T-helper 1 cell treated with Interleukin-12 subunit alpha and Interleukin-12 subunit beta and Interleukin-4 antibody, amounts not matched to agents 30 ng/mL and 1 ng/mL, for 36 hours (primary cell): ENCODE results near the gene RCOR2. TPM values are rescaled to one million over a fixed set of nuclear protein-coding genes. Genes with fewer than 3 reads are reported as not detected.
"Not testable (repeated sequence)": the region's sequence is repeated elsewhere in the genome, so short reads cannot be mapped to it uniquely, and the experiment has no call there.

ENCODE experiments used
- intact Hi-C: fragments of 100-400 bp; cut with micrococcal nuclease; formaldehyde crosslinking; loops from one replicate; pipeline ENCODE4 v1.15.1; 2024
- total RNA-seq: library from RNA; stranded (reverse); gene quantifications from 2 replicates; pipeline ENCODE4 v1.2.3, GENCODE V29; 2022

Gene RCOR2
- total RNA-seq = 0.17 TPM in 1 of 2 replicates, not detected in the other

DNA sequence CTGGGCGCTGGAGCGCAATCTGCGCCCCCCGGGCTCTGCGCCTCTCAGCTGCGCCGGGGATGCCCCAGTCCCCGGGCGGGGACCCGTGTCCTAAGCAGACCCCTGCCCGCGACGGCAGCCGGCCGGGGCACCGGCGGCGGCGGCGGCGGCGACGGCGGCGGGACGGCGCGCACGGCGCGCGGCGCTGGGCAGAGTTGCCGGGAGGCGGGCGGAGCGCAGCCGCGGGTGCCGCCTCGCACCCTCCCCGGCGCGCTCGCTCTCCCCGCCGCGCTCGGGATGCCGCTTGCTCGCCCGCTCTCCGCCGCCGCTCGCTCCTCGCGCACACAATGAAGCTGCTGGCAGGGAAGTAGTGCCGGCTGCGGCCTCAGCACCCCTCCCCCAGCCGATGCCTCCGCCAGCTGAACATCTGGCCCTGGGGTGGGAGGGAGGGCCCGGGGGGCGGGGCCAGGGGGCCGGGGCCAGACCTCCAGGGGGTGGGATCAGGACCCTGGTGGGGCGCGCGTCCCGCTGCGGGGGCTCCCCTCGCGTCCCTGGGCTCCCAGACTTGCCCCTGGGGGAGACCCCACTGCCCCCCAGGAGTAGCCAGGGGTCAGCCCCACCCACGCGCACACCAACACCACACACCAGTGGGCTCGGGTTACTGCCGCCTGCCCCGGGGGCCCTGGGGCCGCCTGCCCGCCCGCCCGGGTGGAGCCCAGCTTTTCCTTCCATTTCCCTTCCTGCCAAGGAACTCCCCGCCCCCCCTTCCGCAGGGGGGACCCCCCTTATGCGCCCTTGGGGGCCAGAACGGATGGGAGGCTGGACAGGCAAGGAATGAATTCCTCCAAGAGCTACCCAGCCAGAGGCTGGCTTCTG lies at the start of gene RCOR2:
TSS of gene RCOR2 (minus strand) at position 328 of the 855 bp plus-strand sequence. CDS start 708 bp downstream, outside the sequence.
- intact Hi-C loops = loop anchor here (1.0 kb wide), 1 partner anchor 80 kb away; no protein-coding TSS in a partner anchor

DNA sequence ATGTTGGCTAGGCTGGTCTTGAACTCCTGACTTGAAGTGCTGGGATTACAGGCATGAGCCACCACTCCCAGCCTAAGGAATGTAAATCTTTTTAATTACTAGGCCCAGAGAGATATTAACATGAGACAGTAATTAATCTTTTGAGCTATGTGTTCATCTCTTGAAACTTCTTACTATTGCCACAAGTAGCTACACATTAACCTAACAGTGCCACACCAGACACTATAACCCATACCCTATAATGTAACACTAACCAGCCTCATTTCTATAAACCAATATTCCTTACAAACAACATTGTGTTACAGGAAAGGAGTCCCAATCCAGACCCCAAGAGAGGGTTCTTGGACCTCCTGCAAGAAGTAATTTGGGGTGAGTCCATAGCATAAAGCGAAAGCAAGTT lies 49.5 kb upstream of the RCOR2 start:
- intact Hi-C loops = no loop called here

DNA sequence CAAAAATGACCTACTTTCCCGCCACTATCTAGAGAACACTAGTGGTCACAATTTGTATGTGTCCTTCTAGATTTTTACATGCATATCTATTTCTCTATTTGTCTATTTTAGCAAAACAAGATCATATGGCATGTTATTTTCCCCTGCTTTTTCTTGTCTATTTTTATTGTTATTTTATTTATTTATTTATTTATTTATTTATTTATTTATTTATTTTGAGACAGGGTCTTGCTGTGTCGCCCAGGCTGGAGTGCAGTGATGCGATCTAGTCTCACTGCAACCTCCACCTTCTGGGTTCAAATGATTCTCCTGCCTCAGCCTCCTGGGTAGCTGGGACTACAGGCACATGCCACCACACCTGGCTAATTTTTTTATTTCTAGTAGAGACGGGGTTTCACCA lies 46.9 kb upstream of the RCOR2 start:
- intact Hi-C loops = not testable (repeated sequence)

DNA sequence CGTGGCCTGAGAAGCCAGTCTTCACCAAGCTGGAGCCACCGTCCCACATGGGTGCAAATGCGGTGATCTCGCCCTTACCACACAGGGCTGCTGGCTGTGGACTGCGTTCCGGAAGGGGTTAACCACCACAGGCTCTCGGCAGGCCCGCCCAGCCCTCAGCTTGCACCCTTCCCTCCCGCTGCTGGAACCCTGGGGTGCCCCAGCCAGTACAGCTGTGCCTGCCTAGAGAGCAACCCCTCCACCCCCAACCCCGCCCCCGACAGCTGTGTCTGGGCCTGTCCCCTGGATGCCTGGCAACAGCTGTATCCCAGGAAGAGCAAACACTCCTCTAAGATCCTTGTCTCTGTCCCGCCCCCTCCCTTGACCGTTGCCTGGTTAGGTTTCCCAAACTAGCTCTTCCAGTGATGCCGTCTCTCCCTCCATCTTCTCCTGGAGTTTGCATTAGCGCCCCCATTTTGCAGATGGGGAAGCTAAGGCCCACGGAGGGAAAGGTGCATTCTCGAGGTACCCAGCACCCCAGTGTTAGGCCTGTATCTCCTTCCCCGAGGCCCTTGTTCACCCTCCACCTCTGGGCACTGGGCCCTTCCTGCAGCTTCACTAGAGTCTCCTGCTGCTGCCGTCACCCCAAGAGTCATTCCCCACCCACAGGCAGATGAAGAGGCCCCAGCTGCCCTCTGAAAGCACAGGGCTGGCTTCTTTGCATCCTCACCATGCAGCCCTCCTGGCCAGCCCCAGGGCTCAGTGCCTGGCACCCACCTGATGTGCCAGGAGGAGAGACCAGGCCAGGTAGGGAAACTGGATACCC lies 44.8 kb upstream of the RCOR2 start:
- intact Hi-C loops = no loop called here

DNA sequence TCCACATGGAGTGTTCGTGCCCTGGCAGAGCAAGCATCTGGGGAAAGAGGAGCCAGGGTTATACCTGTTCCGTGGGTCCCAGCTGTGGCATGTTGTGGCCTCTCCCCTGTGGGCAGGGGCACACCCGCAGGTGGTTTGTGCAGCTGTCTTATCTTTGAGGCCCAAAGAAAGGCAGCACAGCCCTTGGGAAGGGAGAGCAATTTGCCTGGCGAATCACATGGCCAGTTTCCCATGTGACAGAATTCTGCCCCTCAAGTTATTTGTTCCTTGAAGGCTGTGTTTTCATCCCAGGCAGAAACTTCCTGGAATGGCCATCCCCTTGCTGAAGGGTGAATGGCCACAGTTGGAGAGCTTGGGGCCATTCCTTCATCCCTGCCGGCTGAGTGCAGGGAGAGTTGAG lies 41.0 kb upstream of the RCOR2 start:
- intact Hi-C loops = no loop called here

DNA sequence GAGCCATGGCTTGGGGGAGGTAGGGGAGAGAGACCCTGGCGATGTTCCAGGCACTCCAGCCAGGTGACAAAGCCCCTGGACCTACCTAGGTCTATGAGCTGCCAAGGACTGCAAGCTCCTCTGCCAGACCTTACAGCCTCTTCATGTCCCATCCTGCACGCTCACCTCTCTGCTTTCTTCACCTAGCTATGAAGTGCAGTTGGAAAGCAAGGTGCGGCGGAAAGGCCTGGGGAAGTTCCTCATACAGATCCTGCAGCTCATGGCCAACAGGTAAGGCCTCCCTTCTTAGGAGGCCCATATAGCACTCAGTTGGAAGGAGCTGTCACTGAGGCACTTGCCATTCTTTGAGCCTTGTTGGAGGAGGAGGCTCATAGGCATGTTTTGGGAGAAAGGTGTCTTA lies 35.6 kb upstream of the RCOR2 start:
- intact Hi-C loops = no loop called here

DNA sequence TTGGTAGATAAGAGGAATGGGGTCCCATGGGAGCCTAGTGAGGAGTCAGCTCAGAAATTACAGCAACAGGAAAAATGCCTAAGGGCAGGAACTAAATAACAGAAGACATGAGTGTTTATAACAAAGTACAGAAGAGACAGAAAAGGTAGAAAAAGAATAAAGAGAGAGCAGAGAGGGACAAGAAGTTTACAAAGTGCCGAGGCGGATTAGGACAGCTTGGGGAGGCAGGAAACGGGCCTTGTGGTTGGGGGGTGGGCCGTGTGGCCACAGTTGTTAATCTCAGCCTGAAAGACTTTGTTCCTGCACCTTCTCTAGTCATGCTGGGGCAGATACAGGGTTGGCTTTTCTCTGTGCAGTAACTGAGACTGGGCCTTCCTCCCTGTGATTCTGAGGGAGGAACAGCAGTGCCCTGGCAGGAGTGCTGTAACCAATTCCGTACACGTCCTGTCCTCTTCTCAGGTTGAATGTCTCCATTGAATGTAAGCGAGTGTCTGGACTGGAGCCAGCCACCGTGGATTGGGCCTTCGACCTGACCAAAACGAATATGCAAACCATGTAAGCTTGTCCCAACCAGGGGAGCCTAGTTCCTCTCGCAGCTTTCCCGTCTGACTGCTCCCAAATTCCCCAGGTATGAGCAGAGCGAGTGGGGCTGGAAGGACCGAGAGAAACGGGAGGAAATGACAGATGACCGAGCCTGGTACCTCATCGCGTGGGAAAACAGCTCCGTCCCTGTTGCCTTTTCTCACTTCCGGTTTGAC lies 35.0 kb upstream of the RCOR2 start:
- intact Hi-C loops = no loop called here

DNA sequence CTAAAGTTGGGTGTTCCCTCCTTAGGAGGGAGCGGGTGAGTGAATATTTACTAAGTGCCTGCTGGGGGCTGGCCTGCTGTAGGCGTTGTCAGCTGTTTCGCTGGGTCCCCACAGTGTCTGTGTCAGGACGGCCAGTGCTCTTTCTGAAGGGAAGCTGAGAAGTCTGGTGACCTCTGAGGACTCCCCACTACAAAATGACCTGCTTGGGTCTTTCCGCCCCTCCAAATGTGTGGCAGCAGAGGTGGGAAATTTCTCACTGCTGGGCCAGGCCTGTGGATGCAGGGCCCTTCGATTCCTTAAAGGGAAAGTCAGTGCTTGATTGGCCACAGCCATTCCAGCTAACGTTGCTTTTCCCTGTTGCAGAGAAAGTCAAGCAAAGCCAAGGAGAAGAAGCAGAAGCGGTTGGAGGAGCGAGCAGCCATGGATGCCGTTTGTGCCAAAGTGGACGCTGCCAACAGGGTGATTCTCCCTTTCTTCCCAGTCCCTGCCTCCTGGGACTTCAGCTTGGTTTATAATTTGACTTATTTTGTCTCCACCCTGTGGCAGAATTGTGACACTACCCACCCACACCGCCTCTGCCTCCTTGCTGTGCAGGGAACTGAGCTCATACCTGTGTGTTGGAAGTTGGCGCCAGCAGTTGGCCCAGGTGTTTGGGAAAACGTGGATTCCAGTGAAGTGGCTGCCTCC lies 28.7 kb upstream of the RCOR2 start:
- intact Hi-C loops = loop anchor here (1.0 to 2.0 kb wide), 2 partner anchors 108 to 179 kb away; no protein-coding TSS in a partner anchor

DNA sequence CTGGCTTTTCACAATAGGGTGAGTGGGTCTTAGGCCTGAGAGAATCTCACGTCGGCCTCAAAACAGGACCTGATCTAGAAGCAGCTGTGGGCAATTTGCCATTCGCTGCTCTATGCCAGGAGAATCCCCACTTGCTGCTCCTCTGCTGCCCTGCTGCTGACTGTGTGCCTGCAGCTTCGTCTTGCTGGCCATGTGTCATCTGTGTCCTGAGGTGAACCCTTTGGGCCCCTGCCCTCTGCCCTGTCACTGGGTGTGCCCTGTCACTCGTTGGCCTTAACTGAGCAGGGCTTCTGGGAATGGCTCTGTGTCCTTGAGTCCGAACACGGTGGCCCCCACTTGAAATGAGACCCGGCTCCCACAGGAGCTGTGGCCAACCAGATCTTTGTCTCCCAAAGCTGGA lies 28.0 kb upstream of the RCOR2 start:
- intact Hi-C loops = loop anchor here (1.0 to 2.0 kb wide), 2 partner anchors 108 to 178 kb away; no protein-coding TSS in a partner anchor

DNA sequence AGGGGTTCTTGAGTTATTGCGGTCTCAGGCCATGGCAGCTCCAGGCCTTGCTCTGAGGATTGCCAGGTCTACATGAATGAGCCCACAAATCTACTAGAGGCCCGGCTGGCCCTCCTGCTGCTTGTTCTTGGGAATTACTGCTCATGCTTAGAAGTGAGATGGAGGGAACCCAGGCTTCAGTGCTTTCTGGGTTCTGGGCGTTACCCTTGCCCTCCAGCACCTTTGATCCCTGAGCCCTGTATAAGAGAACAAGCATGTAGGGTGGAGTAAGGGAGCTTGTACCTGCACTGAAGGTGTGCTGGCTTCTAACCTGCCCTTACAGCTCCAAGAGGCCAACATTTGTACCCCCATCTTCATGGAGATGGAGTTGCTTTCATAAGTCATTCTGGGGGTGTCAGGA lies 25.8 kb upstream of the RCOR2 start:
- intact Hi-C loops = no loop called here

DNA sequence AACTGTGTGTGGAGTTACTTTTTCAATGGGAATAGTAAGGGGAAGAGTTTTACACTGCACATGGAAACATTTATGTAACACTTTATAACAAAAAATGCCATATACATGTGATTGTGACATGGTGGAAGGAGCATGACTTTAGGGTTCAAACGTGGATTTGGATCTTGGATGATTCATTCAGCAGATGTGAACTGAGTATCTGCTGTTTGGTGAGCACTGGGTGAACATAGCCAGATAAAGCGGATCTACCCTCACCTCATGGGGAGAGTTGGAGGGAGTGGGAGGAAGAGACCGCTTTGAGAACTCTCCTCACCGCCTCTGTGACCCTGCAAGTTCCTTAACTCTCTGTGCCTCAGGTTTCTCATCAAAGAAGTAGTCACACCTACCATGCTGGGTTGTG lies 24.9 kb upstream of the RCOR2 start:
- intact Hi-C loops = no loop called here

DNA sequence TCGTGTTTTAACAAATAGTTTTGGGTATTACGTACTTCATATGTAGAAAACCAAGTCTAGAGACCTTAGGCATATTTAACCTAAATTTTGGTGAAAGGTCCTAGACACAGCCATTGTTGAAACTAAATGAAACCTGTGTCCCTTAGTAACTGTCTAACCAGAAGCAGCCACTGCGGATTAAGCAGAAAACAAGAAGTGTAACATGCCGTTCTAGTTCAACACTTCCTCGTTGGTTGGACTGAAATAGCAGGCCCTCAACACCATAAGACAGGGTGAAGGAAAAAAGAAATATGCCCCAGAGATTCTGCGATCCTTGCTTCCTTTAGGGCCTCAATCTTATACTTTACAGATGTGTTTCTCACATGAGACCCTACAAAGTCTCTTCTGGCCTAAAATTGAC lies 23.8 kb upstream of the RCOR2 start:
- intact Hi-C loops = no loop called here

DNA sequence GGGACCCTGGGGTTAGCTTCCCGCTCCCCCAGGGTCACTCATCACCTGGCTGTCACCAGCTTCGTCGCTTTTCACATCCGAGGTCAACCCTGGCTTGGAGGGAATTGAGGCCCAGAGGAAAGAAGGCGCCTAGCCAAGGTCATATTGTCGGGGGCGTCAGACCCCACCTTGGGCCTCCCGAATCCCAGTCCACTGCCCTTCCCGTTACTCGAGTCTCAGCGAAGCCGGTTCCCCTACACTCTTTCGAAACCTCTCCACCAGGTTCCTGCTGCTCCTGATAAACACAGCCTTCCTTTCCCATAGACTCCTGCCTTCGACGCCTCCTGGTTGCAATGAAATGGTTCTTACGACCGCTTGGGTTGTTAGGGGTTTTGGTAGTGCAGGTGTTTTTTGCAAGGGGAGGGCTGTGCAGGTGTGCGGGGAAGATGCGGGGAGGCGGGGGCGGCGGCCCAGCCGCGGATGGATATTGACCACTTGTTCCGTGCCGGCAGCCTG lies 22.5 kb upstream of the RCOR2 start:
- intact Hi-C loops = loop anchor here (2.0 kb wide), 3 partner anchors 21 to 247 kb away; partner anchors contain the start of gene STIP1

DNA sequence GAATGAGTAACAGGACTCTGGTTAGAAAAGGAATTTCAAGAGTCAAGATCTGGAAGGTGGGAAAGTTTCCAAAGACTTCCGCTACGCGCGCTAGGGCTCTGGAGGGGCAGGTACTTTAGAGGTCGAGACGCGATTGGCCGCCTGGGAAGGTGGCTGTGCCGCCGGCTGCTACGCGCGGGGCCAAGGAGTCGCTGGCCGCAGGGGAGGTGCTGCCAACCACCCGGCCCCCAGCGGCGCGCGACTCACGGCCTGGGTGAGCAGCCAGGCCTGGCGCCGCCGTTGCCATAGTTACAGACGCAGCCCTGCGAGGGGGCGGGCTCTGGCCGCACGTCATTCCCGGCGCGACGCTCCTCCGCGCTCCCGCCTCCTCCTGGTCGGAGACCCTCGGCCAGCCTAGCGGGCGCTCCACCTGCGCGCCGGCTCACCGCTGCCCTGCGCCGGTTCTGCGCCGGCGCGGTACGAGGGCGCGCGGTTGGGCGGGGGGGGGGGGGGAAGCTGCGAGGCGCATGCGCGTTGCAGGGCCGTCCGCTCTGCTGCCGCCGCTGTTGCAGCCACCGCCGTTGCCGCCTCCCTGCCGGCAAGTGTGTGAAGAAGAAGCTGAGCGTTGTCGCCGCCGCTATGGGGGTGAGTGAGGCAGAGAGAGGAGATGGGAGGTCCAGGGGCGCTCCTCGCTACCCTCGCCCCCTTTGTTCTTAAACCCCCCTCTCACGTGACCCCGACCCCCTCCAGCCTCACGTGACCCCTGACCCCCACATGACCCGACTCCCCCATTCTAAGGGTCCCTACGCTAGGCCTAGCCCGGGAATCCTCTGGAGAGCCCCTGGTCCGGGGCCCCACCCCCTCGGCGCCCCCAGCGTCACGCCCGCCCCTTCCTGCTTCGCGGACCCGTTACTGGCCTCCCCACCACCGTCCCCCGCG lies 21.8 kb upstream of the RCOR2 start, which contains the start of gene NAA40:
TSS of gene NAA40 (plus strand) at position 524 of the 918 bp plus-strand sequence. CDS start at position 619, 95 bp downstream.
- intact Hi-C loops = loop anchor here (1.0 to 2.0 kb wide), 9 partner anchors 20 to 331 kb away; partner anchors contain the start of genes COX8A, OTUB1 and STIP1

DNA sequence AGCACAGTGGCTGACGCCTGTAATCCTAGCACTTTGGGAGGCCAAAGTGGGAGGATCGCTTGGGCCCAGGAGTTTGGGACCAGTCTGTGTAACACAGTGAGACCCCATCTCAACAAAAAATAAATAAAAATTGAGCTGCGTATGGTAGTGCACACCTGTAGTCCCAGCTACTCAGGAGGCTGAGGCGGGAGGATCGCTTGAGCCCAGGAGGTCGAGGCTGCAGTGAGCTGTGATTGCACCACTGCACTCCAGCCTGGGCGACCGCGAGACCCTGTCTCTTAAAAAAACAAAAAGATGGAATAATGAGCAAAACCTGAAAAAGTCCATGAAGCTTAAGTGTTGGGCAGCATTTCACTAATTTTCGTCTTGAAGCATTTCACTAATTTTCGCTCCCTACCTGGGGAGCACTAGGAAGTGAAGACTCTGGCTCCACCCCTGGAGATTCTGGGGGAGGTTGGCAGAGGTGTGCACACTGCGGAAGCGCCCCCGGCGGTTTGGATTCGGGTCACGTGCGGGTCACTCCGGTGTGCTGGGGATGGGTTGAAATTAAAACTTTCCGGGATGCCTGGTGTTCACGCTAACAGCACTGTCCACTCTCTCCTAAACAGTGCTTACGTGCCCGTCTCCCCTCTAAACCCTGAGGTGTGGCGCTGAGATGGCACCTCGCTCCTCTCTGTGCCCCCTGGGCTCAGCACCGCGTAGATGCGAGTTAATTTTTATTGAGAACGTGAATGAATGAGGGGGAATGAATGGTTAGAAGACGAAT lies 20.9 kb upstream of the RCOR2 start:
- intact Hi-C loops = loop anchor here (1.0 to 2.0 kb wide), 9 partner anchors 19 to 331 kb away; partner anchors contain the start of genes COX8A, OTUB1 and STIP1

DNA sequence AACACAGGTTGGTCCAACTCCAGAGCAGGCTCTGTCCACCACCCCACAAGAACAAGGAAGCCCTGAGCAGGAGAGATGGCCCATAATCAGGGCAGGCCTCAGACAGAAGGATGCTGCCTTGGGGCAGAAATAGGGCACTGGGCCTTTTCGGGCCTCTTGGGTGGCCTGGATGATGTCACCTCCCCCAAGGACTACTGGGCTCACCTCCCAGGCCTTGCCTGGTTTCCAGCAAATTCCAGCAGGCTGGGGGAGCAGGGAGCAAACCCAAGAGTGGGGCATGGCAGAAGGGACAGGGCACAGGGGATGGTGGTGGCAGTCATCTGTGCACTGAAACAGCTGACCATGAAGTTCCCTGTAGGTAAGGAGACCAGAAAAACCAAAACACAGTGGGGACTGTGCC lies 16.5 kb upstream of the RCOR2 start:
- intact Hi-C loops = no loop called here

DNA sequence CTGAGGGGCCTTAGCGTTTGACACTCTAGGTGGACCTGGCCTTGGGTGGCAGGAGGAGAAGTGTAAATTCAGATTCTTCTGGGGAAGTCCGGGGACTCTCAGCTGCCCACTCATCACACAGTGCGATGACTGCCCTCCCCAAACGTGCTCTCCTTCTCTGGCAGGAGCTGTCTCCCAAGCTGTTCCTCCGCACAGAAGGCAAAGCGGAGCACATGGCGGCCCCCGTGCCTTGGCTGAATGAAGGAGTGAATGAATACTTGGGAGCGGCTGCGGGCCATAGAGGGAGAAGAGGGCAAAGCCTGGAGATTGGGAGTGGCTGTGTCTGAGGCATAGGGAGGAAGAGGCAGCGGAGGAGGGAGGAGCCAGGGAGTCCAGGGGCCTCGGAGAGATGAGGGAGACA lies 14.9 kb upstream of the RCOR2 start:
- intact Hi-C loops = no loop called here

DNA sequence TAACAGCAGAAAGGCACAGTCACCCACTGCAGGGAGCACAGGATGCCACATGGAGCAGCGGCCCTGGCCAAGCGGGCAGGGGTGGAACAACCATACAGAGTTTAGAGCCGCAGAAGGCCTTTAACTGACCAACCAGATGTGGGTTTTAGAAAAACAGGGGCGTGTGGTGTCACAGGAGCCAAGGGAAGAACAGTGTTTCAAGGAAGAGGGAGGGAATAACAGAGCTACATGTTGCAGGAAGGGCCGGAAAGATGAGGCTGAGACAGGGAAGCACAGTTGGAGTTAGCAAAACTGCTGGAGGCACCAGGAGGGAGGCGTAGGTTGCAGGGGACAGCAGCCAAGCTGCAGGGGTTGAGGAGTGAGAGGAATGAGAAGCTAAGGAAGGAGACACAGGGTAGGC lies 14.1 kb upstream of the RCOR2 start:
- intact Hi-C loops = no loop called here
